Esophagus muscularis mucosa (tissue), 3 donors: ENCODE data around the gene SDC1.

Experiments used
- POLR2A ChIP-seq: fragments of 450-650 bp; IDR thresholded peaks from one replicate; pipeline ENCODE4 v1.6.1; 2017; ENCODE audit warnings: antibody characterized with exemption, moderate library complexity, mild to moderate bottlenecking, low read depth
- TF ChIP-seq, protein P1 (sequence below), 3 experiments: fragments of 200-600 bp in 2 of 3; fragments of 450-650 bp in 1 of 3; sonication (generic) in 2 of 3; IDR thresholded peaks; one replicate each; pipeline ENCODE4 v1.5.1; 2017 to 2019; ENCODE audit warnings: antibody characterized with exemption in 3 of 3, mild to moderate bottlenecking in 2 of 3, moderate library complexity in 1 of 3

DNA sequence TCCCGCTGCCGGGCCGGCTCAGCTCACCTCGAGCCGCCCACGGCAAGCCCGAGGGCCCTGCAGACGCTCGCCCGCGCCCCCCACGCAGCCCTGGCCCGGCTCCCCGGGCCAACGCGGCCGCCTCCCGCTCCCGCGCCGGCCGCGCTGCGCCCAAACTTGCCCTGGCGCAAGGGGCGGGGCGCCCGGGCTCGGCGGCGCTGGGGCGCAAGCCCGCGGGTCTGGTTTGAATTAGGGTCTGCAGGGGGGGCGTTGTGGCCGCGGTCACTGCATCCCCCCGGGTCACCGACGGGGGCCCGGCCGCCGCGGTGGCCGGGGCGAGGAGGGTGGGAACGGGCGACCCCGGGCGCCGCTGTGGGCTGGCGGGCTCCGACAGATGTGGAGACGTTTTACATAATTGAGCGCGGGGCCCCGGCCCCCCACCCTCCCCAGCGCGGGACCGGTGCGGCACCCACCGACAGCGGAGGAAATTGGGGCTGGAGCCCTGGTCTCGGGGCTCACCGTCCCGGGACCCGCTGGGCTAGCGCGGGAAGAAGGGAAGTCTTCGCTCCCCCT, 690 bp downstream of the SDC1 start:
- TF ChIP-seq, protein P1, sequence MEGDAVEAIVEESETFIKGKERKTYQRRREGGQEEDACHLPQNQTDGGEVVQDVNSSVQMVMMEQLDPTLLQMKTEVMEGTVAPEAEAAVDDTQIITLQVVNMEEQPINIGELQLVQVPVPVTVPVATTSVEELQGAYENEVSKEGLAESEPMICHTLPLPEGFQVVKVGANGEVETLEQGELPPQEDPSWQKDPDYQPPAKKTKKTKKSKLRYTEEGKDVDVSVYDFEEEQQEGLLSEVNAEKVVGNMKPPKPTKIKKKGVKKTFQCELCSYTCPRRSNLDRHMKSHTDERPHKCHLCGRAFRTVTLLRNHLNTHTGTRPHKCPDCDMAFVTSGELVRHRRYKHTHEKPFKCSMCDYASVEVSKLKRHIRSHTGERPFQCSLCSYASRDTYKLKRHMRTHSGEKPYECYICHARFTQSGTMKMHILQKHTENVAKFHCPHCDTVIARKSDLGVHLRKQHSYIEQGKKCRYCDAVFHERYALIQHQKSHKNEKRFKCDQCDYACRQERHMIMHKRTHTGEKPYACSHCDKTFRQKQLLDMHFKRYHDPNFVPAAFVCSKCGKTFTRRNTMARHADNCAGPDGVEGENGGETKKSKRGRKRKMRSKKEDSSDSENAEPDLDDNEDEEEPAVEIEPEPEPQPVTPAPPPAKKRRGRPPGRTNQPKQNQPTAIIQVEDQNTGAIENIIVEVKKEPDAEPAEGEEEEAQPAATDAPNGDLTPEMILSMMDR (IDR thresholded peaks at IDR 0.05), result no peak
- no peak for TF ChIP-seq POLR2A
